Naive thymus-derived CD4-positive, alpha-beta T cell (primary cell): ENCODE data around the gene BABAM1. TPM values are rescaled to one million over a fixed set of nuclear protein-coding genes. Genes with fewer than 3 reads are reported as not detected.

Source experiments
- ATAC-seq: fragments of 150-1000 bp; cut with Tn5 transposase; 2 replicates; pipeline ENCODE4 v1.10.0; 2021; ENCODE audit warnings: mild to moderate bottlenecking, moderate library complexity
- CTCF ChIA-PET: fragments of 350-600 bp; sonication (Branson Sonifier 250); formaldehyde crosslinking; loops from one replicate; lab custom pipeline; 2021; ENCODE audit warnings: antibody characterized with exemption; lab: Charles Lee
- POLR2A ChIA-PET: fragments of 350-600 bp; sonication (Branson Sonifier 250); formaldehyde crosslinking; loops from one replicate; lab custom pipeline; 2021; ENCODE audit warnings: antibody characterized with exemption, inconsistent platforms; lab: Charles Lee
- DNase-seq, 9 donors: peaks; one replicate each; pipeline versions ENCODE4 v3.0.0 to v3.0.0-alpha.2; 2020 to 2022; ENCODE audit warnings: mixed read lengths in 1 of 9
- H3K27ac ChIP-seq: one replicate; pipeline ENCODE4 v1.7.0; 2013; ENCODE audit warnings: mild to moderate bottlenecking, low read depth, low read length, moderate library complexity
- H3K27me3 ChIP-seq, 2 donors: one replicate each; pipeline ENCODE4 v1.7.0; 2013; ENCODE audit warnings: low read length in 2 of 2, mild to moderate bottlenecking in 2 of 2, moderate library complexity in 2 of 2; ENCODE audit not compliant: control insufficient read depth in 2 of 2, insufficient read depth in 2 of 2
- H3K36me3 ChIP-seq, 3 experiments: 1 replicate in 2 of 3; 2 replicates in 1 of 3; pipeline ENCODE4 v1.7.0; 2013; ENCODE audit warnings: low read length in 3 of 3, mild to moderate bottlenecking in 3 of 3, moderate library complexity in 1 of 3; ENCODE audit not compliant: insufficient read depth in 3 of 3, control insufficient read depth in 2 of 3
- H3K4me1 ChIP-seq, 2 donors: one replicate each; pipeline ENCODE4 v1.7.0; 2013; ENCODE audit warnings: low read length in 2 of 2, mild to moderate bottlenecking in 2 of 2, moderate library complexity in 1 of 2; ENCODE audit not compliant: control insufficient read depth in 2 of 2, insufficient read depth in 2 of 2
- H3K4me3 ChIP-seq: 2 replicates; pipeline ENCODE4 v1.7.0; 2013; ENCODE audit warnings: mild to moderate bottlenecking, low read length
- H3K9me3 ChIP-seq, 3 experiments: 1 replicate in 2 of 3; 2 replicates in 1 of 3; pipeline ENCODE4 v1.7.0; 2013; ENCODE audit warnings: low read length in 3 of 3; ENCODE audit not compliant: control insufficient read depth in 2 of 3
- H3K27ac Mint-ChIP-seq, 9 donors: one replicate each; pipeline ENCODE4 v1.8.0; 2020 to 2022; ENCODE audit warnings: mixed read lengths in 9 of 9, mild to moderate bottlenecking in 8 of 9, moderate library complexity in 5 of 9, inconsistent platforms in 2 of 9
- H3K27me3 Mint-ChIP-seq, 5 donors: one replicate each; pipeline ENCODE4 v1.8.0; 2021 to 2022; ENCODE audit warnings: mixed read lengths in 5 of 5, mild to moderate bottlenecking in 1 of 5
- H3K36me3 Mint-ChIP-seq, 5 donors: one replicate each; pipeline ENCODE4 v1.8.0; 2020 to 2022; ENCODE audit warnings: mixed read lengths in 5 of 5, mild to moderate bottlenecking in 3 of 5, inconsistent platforms in 1 of 5
- H3K4me1 Mint-ChIP-seq, 7 donors: one replicate each; pipeline ENCODE4 v1.8.0; 2020 to 2022; ENCODE audit warnings: mixed read lengths in 7 of 7, mild to moderate bottlenecking in 3 of 7, inconsistent platforms in 1 of 7
- H3K4me3 Mint-ChIP-seq, 10 donors: one replicate each; pipeline ENCODE4 v1.8.0; 2020 to 2022; ENCODE audit warnings: mild to moderate bottlenecking in 10 of 10, mixed read lengths in 10 of 10, moderate library complexity in 6 of 10, inconsistent platforms in 2 of 10
- H3K9me3 Mint-ChIP-seq, 11 donors: one replicate each; pipeline ENCODE4 v1.8.0; 2020 to 2022; ENCODE audit warnings: mixed read lengths in 11 of 11, mild to moderate bottlenecking in 4 of 11, inconsistent platforms in 1 of 11, moderate library complexity in 1 of 11
- intact Hi-C, 2 donors: fragments of 100-400 bp; cut with micrococcal nuclease; formaldehyde crosslinking; loops; one replicate each; pipeline ENCODE4 v1.15.1; 2023
- polyA plus RNA-seq, 2 donors: library from polyadenylated mRNA; unstranded; fragments of 300-500 nt; fragmentation: Illumina TruSeq; gene quantifications; one replicate each; pipeline ENCODE4 v1.2.3, GENCODE V29; 2021
- total RNA-seq, 6 experiments: library from RNA in 5 of 6; stranded (reverse) in 5 of 6; gene quantifications; 1 replicate in 5 of 6; 2 replicates in 1 of 6; pipeline ENCODE4 v1.2.3 and lab custom pipeline; 2021 to 2026

Gene BABAM1
- total and polyA plus RNA-seq, 7 experiments from 2014 or later, result 72.4 to 111 (median 95.6) TPM

DNA sequence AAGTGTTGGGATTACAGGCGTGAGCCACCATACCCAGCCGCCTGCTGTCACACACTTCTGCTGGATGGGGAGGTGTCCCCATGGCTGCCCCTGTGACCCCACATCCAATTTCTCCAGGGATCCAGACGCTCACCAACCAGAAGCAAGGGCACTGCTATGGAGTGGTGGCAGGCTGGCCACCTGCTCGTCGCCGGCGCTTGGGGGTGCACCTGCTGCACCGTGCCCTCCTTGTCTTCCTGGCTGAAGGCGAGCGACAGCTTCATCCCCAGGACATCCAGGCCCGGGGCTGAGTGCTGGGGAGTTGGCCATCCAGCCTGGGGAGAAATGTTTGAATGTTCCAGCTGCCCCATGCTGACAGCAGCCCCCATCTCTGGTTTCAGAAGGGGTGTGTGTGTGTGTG is 19.0 kb downstream of the BABAM1 start:
- H3K4me1 ChIP-seq, result peaks cover 0 to 8% of the 10 kb centered on the region in 2 donors
- Mint-ChIP-seq H3K27ac (no peak overlapping the region), H3K9me3 (no peaks in the 10 kb centered on the region), H3K4me3 (no peak overlapping the region), H3K27me3 (peaks cover 0 to 7% (median 0%) of the 10 kb centered on the region in 5 donors), H3K36me3 (peaks cover 0 to 4% (median 0%) of the 10 kb centered on the region in 5 donors), H3K4me1 (peaks cover 0 to 8% (median 5%) of the 10 kb centered on the region in 7 donors)
- no peaks in the 10 kb centered on the region for H3K27me3 ChIP-seq
- H3K9me3 ChIP-seq, result no peaks in the 10 kb centered on the region
- ATAC-seq (no peak), DNase-seq (no peak)
- ChIA-PET POLR2A (no interaction called here), CTCF (interaction anchor here (1.0 kb wide), 1 partner anchor 106 kb away, joined by 3 read pairs; no protein-coding TSS in a partner anchor)
- intact Hi-C loops, result no loop called here
- H3K27ac ChIP-seq, result no peak overlapping the region
- no peaks in the 10 kb centered on the region for H3K36me3 ChIP-seq
- H3K4me3 ChIP-seq, result no peak overlapping the region

DNA sequence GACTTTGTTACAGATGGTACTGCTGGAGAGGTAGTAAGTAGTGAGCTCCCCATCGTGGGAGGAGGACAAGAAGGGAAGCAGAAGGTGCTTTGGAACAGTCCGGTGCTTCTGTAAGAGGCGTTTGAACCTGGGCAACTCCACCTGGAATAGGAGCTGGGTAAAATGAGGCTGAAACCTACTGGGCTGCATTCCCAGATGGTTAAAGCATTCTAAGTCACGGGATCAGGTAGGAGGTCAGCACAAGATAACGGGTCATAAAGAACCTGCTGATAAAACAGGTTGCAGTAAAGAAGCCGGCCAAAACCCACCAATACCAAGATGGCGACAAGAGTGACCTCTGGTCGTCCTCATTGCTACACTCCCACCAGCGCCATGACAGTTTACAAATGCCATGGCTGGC is 19.5 kb downstream of the BABAM1 start:
- no peak overlapping the region for H3K4me3 ChIP-seq
- DNase-seq (no peak), ATAC-seq (no peak)
- no peaks in the 10 kb centered on the region for H3K36me3 ChIP-seq
- peaks cover 0 to 8% of the 10 kb centered on the region in 2 donors for H3K4me1 ChIP-seq
- ChIA-PET CTCF (no interaction called here), POLR2A (no interaction called here)
- intact Hi-C loops, result no loop called here
- Mint-ChIP-seq H3K27me3 (peaks cover 0 to 7% (median 0%) of the 10 kb centered on the region in 5 donors), H3K4me3 (no peak overlapping the region), H3K4me1 (peaks cover 0 to 5% (median 3%) of the 10 kb centered on the region in 7 donors), H3K27ac (no peak overlapping the region), H3K9me3 (peaks cover 0 to 2% (median 0%) of the 10 kb centered on the region in 11 donors), H3K36me3 (peaks cover 0 to 4% (median 0%) of the 10 kb centered on the region in 5 donors)
- H3K27me3 ChIP-seq, result no peaks in the 10 kb centered on the region
- H3K9me3 ChIP-seq, result no peaks in the 10 kb centered on the region
- no peak overlapping the region for H3K27ac ChIP-seq

DNA sequence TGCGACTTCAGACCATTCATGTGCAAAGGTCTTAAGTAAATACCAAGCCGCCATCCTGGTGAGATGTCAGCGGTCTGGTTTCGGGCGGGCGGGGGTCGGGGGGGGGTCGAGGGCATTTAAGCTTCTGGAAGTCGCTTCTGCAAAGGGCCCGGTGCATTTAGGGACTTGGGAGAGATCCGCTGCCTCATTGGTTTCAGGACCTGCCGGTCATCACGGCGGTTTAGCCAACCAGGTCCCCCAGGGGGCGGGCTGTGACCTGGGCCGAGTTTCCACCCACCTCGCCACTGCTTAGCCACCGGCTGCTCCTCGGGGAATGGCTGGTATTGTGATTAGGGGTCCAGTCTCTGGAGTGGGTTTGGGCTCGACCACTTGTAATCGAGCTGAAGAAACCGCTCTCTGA is 22.2 kb downstream of the BABAM1 start:
- H3K4me1 Mint-ChIP-seq, result peaks cover 0 to 7% (median 5%) of the 10 kb centered on the region in 7 donors
- intact Hi-C loops, result no loop called here
- ChIA-PET POLR2A (interaction anchor here (0.7 to 1.9 kb wide), 2 partner anchors 22 to 47 kb away, joined by 4 read pairs; partner anchors contain the start of gene BABAM1), CTCF (interaction anchor here (0.7 kb wide), 1 partner anchor 69 kb away, joined by 4 read pairs; no protein-coding TSS in a partner anchor)
- peak in 1 of 9 donors; percentile 53 for DNase-seq
- ATAC-seq, result no peak
- H3K27ac Mint-ChIP-seq, result no peak overlapping the region
- H3K9me3 ChIP-seq, result no peaks in the 10 kb centered on the region
- peaks cover 0 to 4% (median 0%) of the 10 kb centered on the region in 3 experiments for H3K36me3 ChIP-seq
- H3K9me3 Mint-ChIP-seq, result peaks cover 0 to 4% (median 0%) of the 10 kb centered on the region in 11 donors
- H3K27me3 Mint-ChIP-seq, result peaks cover 0 to 5% (median 0%) of the 10 kb centered on the region in 5 donors
- no peak overlapping the region for H3K4me3 ChIP-seq
- H3K36me3 Mint-ChIP-seq, result peaks cover 0 to 4% (median 0%) of the 10 kb centered on the region in 5 donors
- H3K27me3 ChIP-seq, result no peaks in the 10 kb centered on the region
- no peak overlapping the region for H3K4me3 Mint-ChIP-seq
- H3K27ac ChIP-seq, result no peak overlapping the region
- peaks cover 0 to 5% of the 10 kb centered on the region in 2 donors for H3K4me1 ChIP-seq

DNA sequence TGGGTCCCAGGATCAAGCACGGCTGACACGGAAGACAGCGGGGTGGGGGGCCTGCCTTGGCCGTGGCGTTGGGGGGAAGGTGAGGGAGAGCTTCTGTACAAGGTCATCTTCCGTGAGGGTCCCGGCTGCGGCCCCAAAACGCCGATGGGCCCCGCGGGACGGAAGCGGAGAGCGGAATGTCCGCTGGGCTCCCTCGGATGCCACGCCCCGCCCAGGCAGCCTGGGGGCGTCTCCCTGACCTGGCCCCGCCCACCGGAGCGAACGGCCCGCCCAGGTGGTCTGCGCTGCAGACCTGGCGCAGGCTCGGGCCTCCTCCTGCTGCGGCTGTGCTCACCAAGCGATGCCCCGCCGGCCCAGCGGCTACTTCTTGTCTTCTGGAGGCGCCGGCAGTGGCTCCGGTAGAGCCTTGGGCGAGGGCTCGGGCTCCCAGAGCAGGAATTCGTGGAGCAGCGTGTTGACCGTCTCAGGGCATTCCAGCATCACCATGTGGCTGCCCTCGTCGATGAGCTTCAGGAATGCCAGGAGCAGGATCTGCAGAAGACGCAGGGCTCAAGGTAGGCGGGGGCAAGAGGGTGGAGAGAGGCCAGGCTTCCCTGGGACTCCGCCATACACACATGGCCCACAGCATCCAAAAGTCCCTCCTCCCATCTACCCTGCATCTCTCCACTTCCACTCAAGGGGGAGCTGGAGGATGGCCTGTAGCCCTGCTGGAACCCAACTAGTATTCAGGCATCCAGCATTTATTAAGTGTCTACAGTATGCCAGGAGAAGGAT is 25.2 kb downstream of the BABAM1 start:
- H3K9me3 Mint-ChIP-seq, result peaks cover 0 to 4% (median 0%) of the 10 kb centered on the region in 11 donors
- Histone ChIP-seq H3K27me3 (no peaks in the 10 kb centered on the region), H3K4me3 (peak overlapping the region; percentile 80), H3K9me3 (no peaks in the 10 kb centered on the region), H3K36me3 (peaks cover 0 to 6% (median 0%) of the 10 kb centered on the region in 3 experiments), H3K27ac (peak overlapping the region; percentile 55), H3K4me1 (peaks cover 0 to 5% of the 10 kb centered on the region in 2 donors)
- H3K27me3 Mint-ChIP-seq, result peaks cover 0 to 5% (median 0%) of the 10 kb centered on the region in 5 donors
- ChIA-PET CTCF (interaction anchor here (0.7 to 5.4 kb wide), 13 partner anchors 13 to 227 kb away, joined by 3 to 31 read pairs (median 4); partner anchors contain the start of genes BABAM1, DDA1, MRPL34 and USHBP1), POLR2A (interaction anchor here (0.6 to 2.1 kb wide), 11 partner anchors 10 to 99 kb away, joined by 3 to 18 read pairs (median 4); partner anchors contain the start of genes ABHD8, ANO8, DDA1 and MRPL34)
- H3K27ac Mint-ChIP-seq, result peak overlapping the region; percentile 33 to 87 (median 77)
- ATAC-seq, result peak; percentile 97
- peaks cover 0 to 2% (median 0%) of the 10 kb centered on the region in 5 donors for H3K36me3 Mint-ChIP-seq
- H3K4me1 Mint-ChIP-seq, result peaks cover 0 to 7% (median 5%) of the 10 kb centered on the region in 7 donors
- H3K4me3 Mint-ChIP-seq, result peak overlapping the region; percentile 83 to 93 (median 92)
- intact Hi-C loops, result loop anchor here (1.0 kb wide), 11 partner anchors 13 to 178 kb away; partner anchors contain the start of genes MRPL34 (in 2 of the 2), ANO8 (in 1 of the 2), BABAM1 (in 1 of the 2) and DDA1 (in 1 of the 2)
- DNase-seq, result peak; percentile 71 to 88 (median 79)

DNA sequence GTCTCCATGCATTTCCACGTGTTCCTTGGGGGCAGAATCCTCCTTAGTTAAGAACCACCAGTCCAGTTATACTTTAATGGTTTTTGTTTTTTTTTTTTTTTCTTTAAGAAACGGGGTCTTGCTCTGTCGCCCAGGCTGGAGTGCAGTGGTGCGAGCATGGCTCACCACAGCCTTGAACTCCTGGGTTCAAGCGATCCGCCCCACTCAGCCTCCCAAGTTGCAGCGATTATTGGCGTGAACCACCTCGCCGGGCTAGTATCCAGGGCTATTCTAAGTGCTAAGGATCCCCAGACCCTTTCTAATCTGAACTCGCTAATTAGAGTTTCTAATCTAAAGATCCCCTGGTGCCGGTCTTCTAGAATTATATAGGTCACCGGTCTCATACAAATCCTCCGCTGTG is 26.4 kb downstream of the BABAM1 start:
- Histone ChIP-seq H3K36me3 (peaks cover 0 to 11% (median 0%) of the 10 kb centered on the region in 3 experiments), H3K9me3 (no peaks in the 10 kb centered on the region), H3K4me3 (no peak overlapping the region), H3K27ac (no peak overlapping the region), H3K27me3 (no peaks in the 10 kb centered on the region), H3K4me1 (peaks cover 0 to 5% of the 10 kb centered on the region in 2 donors)
- Mint-ChIP-seq H3K36me3 (peaks cover 0 to 8% (median 0%) of the 10 kb centered on the region in 5 donors), H3K27me3 (peaks cover 0 to 5% (median 0%) of the 10 kb centered on the region in 5 donors), H3K4me1 (peaks cover 0 to 7% (median 5%) of the 10 kb centered on the region in 7 donors), H3K9me3 (peaks cover 0 to 5% (median 0%) of the 10 kb centered on the region in 11 donors), H3K4me3 (no peak overlapping the region), H3K27ac (no peak overlapping the region)
- intact Hi-C loops, result loop anchor here in 1 of 2 donors (1.0 kb wide), 1 partner anchor 177 kb away; the partner anchor contains the start of gene SLC27A1
- ATAC-seq (no peak), DNase-seq (no peak)
- ChIA-PET CTCF (interaction anchor here (0.9 to 5.4 kb wide), 10 partner anchors 12 to 171 kb away, joined by 3 to 31 read pairs (median 4); partner anchors contain the start of genes BABAM1, DDA1, MRPL34 and USHBP1), POLR2A (interaction anchor here (0.7 to 2.1 kb wide), 5 partner anchors 9 to 42 kb away, joined by 3 to 18 read pairs (median 6); partner anchors contain the start of genes ABHD8, ANO8 and MRPL34)
